Panc1 (cell line): Measurements from ENCODE around the gene SDHAF1. TPM values are rescaled to one million over a fixed set of nuclear protein-coding genes. Genes with fewer than 3 reads are reported as not detected.

Experiments used
- ATAC-seq: fragments of 200-7000 bp; cut with Tn5 transposase; 2 replicates; pipeline ENCODE4 v1.9.1; 2020; ENCODE audit warnings: mild to moderate bottlenecking, moderate library complexity
- Bru-seq: library from RNA; stranded (reverse); fragments of 400-500 nt; gene quantifications from one replicate; lab custom pipeline; 2021; lab: Mats Ljungman, UMichigan
- BruChase-seq, 2 experiments: library from RNA; stranded (reverse); fragments of 400-500 nt; gene quantifications; one replicate each; lab custom pipeline; 2021; lab: Mats Ljungman, UMichigan
- BruUV-seq: library from RNA; stranded (reverse); fragments of 400-500 nt; replicated peaks from 2 replicates; lab custom pipeline; 2021; lab: Mats Ljungman, UMichigan
- CTCF ChIA-PET: fragments of 300-600 bp; sonication (Branson Sonifier 250); formaldehyde crosslinking; loops from one replicate; lab custom pipeline; 2022; ENCODE audit warnings: antibody characterized with exemption; lab: Charles Lee
- POLR2A ChIA-PET: fragments of 300-600 bp; sonication (Branson Sonifier 250); formaldehyde crosslinking; loops from one replicate; lab custom pipeline; 2022; ENCODE audit warnings: antibody characterized with exemption; lab: Charles Lee
- DNase-seq: peaks from one replicate; pipeline ENCODE4 v3.0.0-alpha.2; 2010; ENCODE audit warnings: low read depth, low spot score
- H3K27ac ChIP-seq: 2 replicates; pipeline ENCODE4 v1.5.1; 2011; ENCODE audit warnings: mild to moderate bottlenecking, low read length, inconsistent platforms
- H3K27me3 ChIP-seq: fragments of 200-500 bp; sonication (Bioruptor generic); 2 replicates; pipeline ENCODE4 v1.6.0; 2014; ENCODE audit warnings: low read length, inconsistent platforms; ENCODE audit not compliant: control insufficient read depth, insufficient read depth
- H3K36me3 ChIP-seq: fragments of 200-500 bp; sonication (Bioruptor generic); 2 replicates; pipeline ENCODE4 v1.5.1; 2014; ENCODE audit warnings: inconsistent platforms, mild to moderate bottlenecking, low read length, moderate library complexity; ENCODE audit not compliant: control insufficient read depth, insufficient read depth
- H3K4me1 ChIP-seq: 2 replicates; pipeline ENCODE4 v1.5.1; 2011; ENCODE audit warnings: inconsistent platforms, mild to moderate bottlenecking, low read length, moderate library complexity; ENCODE audit not compliant: control insufficient read depth, insufficient read depth
- H3K4me3 ChIP-seq, 2 experiments: 2 replicates each; pipeline ENCODE4 v1.5.1; 2011 to 2012; ENCODE audit warnings: low read depth in 2 of 2, low read length in 2 of 2, mild to moderate bottlenecking in 2 of 2, inconsistent platforms in 1 of 2, moderate library complexity in 1 of 2
- H3K9me3 ChIP-seq: fragments of 200-500 bp; sonication (Bioruptor generic); 2 replicates; pipeline ENCODE4 v1.5.1; 2014; ENCODE audit warnings: low read depth, mild to moderate bottlenecking, inconsistent platforms, low read length, moderate library complexity; ENCODE audit not compliant: control insufficient read depth, insufficient read depth
- CTCF ChIP-seq: fragments of 450-650 bp; IDR thresholded peaks from 2 replicates; pipeline ENCODE4 v1.5.1; 2017; ENCODE audit warnings: mild to moderate bottlenecking
- POLR2AphosphoS5 ChIP-seq: IDR thresholded peaks from 2 replicates; pipeline ENCODE4 v1.6.1; 2012; ENCODE audit warnings: mild to moderate bottlenecking, low read depth, low read length, moderate library complexity
- REST ChIP-seq, 2 experiments: IDR thresholded peaks; 2 replicates each; pipeline ENCODE4 v1.6.1; 2011 to 2012; ENCODE audit warnings: low read depth in 2 of 2, control low read depth in 1 of 2, low read length in 1 of 2, mild to moderate bottlenecking in 1 of 2, moderate library complexity in 1 of 2; ENCODE audit not compliant: insufficient read depth in 1 of 2
- SIN3A ChIP-seq: IDR thresholded peaks from 2 replicates; pipeline ENCODE4 v1.6.1; 2012; ENCODE audit warnings: low read depth, mild to moderate bottlenecking, low read length, moderate library complexity, borderline replicate concordance; ENCODE audit not compliant: insufficient read depth
- TCF7L2 ChIP-seq: IDR thresholded peaks from 2 replicates; pipeline ENCODE4 v1.6.1; 2011; ENCODE audit warnings: mild to moderate bottlenecking, low read depth, low read length, inconsistent platforms
- in situ Hi-C: cut with HindIII; loops from 2 replicates; pipeline ENCODE4 v1.10.0; 2016; ENCODE audit warnings: low sequenced_read_pairs, low pct_unique_long_range_greater_than_20kb
- intact Hi-C: fragments of 100-400 bp; cut with micrococcal nuclease; formaldehyde crosslinking; loops from one replicate; pipeline ENCODE4 v1.10.0; 2022; ENCODE audit not compliant: unreplicated experiment
- long read RNA-seq: library from polyadenylated mRNA; unstranded; transcript quantifications from one replicate; pipeline ENCODE4 v2.0.0, GENCODE V29; 2021; ENCODE audit not compliant: unreplicated experiment
- polyA plus RNA-seq: library from polyadenylated mRNA; unstranded; fragments of >200 nt; gene quantifications from one replicate; pipeline ENCODE4 v1.2.1, GENCODE V29; 2012; ENCODE audit warnings: missing spikeins; ENCODE audit not compliant: insufficient read length
- total RNA-seq: library from RNA; stranded (reverse); gene quantifications from one replicate; pipeline ENCODE4 v1.2.1, GENCODE V29; 2021; ENCODE audit not compliant: unreplicated experiment

The SDHAF1 gene
- total RNA-seq: 19.0 TPM
- 15.1 TPM for polyA plus RNA-seq
- Bru-seq, nascent RNA: percentile 68 among the genes with signal in this experiment
- BruChase-seq, experiment 1, labeled RNA remaining after a 2-hour chase: percentile 85 among the genes with signal in this experiment
- BruChase-seq, experiment 2, labeled RNA remaining after a 6-hour chase: percentile 67 among the genes with signal in this experiment
- long read RNA-seq, transcript SDHAF1-201 (1 exons, 1,117 nt): major isoform, 20 of 20 reads
- long read RNA-seq, partial matches to known transcripts: 0 of 20 reads
- long read RNA-seq, other reads (novel, unspliced or antisense): 0 of 20 reads

- CTCF ChIA-PET: interaction anchor here (0.6 kb wide), 1 partner anchor 46 kb away, joined by 5 read pairs; no protein-coding TSS in a partner anchor
Observed at GRCh38 chr19:35995048-35995993, at the start of gene SDHAF1. SDHAF1 (plus strand) TSS chr19:35995188; CDS start chr19:35995275, 87 bp downstream.

More at GRCh38 chr19:35995048-35995993, at the start of gene SDHAF1:
- POLR2A ChIA-PET: interaction anchor here (0.6 kb wide), 1 partner anchor 457 kb away, joined by 3 read pairs; no protein-coding TSS in a partner anchor
- H3K27ac ChIP-seq: peak within 1 kb of the TSS; percentile 87
- H3K4me3 ChIP-seq: peak within 1 kb of the TSS; percentile 82 to 93
- H3K9me3 ChIP-seq: no peaks in the 10 kb centered on the region
- BruUV-seq: no TSS peak
- DNase-seq: peak; percentile 78
- ATAC-seq: peak; percentile 96
- TF ChIP-seq POLR2AphosphoS5 (peak; percentile 93), TCF7L2 (no peak), SIN3A (0 out of 2 replicates have a peak, but pooled peaks have one; percentile 86), REST (IDR thresholded peaks at IDR 0.05; ENCODE audit: insufficient read depth in 1 of 2, low read depth in 2 of 2, low read length in 1 of 2) (0 out of 4 replicates have a peak, but pooled peaks of 1 of the 2 experiments have one; percentile 11), CTCF (peak; percentile 20; the same call in 1 of the 2 replicates)
- H3K4me1 ChIP-seq: peaks cover 14% of the 10 kb centered on the region
- intact Hi-C loops (no loop called here), in situ Hi-C loops (no loop called here)
- no peaks in the 10 kb centered on the region for H3K36me3 ChIP-seq
- no peaks in the 10 kb centered on the region for H3K27me3 ChIP-seq
